ENCODE data around the gene DPP10.

Gene DPP10

DNA sequence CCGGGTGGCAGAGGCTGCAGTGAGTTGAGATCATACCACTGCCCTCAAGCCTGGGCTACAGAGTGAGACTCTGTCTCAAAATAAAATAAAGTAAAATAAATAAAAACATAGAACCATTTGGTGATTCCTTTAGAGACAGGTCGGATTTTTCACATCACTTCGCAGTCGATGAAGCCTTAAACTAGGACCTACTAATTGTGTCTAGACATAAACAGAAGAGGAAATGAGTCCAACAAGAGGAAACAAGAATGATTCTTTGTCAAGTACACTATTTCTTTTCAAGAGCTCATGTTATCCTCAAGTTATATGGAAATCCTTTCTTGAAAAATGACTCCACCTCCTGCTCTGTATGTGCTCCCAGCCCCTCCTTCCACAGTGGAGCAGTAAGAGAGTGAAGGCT lies 758.9 kb downstream of the DPP10 start:
- TF ChIP-seq, protein P1, sequence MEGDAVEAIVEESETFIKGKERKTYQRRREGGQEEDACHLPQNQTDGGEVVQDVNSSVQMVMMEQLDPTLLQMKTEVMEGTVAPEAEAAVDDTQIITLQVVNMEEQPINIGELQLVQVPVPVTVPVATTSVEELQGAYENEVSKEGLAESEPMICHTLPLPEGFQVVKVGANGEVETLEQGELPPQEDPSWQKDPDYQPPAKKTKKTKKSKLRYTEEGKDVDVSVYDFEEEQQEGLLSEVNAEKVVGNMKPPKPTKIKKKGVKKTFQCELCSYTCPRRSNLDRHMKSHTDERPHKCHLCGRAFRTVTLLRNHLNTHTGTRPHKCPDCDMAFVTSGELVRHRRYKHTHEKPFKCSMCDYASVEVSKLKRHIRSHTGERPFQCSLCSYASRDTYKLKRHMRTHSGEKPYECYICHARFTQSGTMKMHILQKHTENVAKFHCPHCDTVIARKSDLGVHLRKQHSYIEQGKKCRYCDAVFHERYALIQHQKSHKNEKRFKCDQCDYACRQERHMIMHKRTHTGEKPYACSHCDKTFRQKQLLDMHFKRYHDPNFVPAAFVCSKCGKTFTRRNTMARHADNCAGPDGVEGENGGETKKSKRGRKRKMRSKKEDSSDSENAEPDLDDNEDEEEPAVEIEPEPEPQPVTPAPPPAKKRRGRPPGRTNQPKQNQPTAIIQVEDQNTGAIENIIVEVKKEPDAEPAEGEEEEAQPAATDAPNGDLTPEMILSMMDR (IDR thresholded peaks at IDR 0.05; ENCODE audit: low read depth, low read length, missing control alignments), result no peak
- H3K4me3 ChIP-seq (ENCODE audit: low read depth, low read length), result no peak overlapping the region
- DNase-seq (ENCODE audit: low read depth), result no peak

DNA sequence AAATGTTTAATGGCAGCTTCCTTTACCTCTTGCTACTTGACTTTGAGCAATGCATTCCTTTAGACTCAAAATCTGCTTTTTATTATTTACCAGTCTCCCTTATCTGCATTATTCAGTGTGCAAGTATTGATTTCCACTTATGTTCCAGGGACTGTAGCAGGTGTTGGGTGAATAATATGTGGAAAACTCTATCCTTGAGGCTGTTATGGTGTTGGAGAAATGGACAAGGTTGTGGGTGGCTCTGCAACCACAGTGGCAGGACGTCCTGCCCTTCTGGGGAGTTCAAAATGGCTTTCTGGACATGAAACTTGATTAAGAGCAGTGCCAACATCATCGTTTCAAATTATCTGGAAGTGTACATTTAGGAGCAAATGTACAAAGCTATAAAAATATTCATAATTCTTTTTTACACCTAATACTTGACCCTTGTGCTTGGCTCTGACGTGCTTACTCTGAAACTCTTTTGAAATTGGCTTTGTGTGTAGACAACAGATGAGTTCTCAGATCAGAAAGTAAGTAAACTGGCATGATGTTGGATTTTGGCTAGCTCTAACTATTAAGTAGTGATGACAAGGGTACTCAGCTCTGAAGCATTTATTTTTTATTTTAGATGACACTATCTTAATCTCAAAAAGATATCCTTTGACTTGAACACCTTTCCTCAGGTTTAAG lies 766.2 kb downstream of the DPP10 start:
- no peak overlapping the region for H3K4me3 ChIP-seq (ENCODE audit: low read depth, low read length)
- no peak for DNase-seq (ENCODE audit: low read depth)
- TF ChIP-seq, protein P1 (IDR thresholded peaks at IDR 0.05; ENCODE audit: low read depth, low read length, missing control alignments), result no peak

DNA sequence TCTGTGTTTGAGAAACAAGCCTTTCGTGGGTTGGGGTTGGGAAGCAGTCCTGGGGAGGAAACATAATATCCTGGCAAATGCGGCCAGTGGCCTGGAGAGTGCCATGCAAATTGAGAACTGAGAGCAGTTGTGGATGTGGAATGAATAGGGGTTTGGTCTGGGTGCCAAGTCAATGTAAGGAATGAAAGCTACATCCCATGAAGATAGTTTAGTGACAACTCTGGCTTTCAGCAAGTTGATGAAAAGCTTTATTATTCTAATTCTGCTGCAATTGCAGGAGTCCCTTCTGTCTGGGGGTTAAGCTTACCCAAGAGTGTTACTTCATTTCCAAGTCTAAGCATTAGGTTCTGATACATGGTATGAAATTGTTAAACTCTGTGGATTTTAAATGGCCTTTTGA lies 771.6 kb downstream of the DPP10 start:
- TF ChIP-seq, protein P1 (IDR thresholded peaks at IDR 0.05; ENCODE audit: low read depth, low read length, missing control alignments), result no peak
- H3K4me3 ChIP-seq (ENCODE audit: low read depth, low read length), result no peak overlapping the region
- no peak for DNase-seq (ENCODE audit: low read depth)

DNA sequence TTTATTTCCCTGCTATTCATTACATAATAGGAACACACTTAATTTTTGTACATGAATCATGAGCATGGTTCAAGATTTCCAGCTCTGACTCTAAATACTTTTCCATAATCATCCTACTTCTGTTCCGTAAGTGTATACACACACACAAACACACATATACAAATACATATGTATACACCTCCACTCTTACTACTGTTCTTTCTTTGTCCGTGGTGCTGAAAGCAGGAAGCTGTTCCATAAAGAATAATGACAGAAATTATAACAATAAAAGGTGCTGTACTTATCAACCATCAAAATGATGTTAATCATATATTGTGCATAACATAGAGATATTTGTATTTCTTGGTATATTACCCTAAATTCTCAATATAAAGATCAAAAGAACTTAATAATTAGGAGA lies 776.9 kb downstream of the DPP10 start:
- H3K4me3 ChIP-seq (ENCODE audit: low read depth, low read length), result no peak overlapping the region
- DNase-seq (ENCODE audit: low read depth), result no peak
- TF ChIP-seq, protein P1 (IDR thresholded peaks at IDR 0.05; ENCODE audit: low read depth, low read length, missing control alignments), result no peak

DNA sequence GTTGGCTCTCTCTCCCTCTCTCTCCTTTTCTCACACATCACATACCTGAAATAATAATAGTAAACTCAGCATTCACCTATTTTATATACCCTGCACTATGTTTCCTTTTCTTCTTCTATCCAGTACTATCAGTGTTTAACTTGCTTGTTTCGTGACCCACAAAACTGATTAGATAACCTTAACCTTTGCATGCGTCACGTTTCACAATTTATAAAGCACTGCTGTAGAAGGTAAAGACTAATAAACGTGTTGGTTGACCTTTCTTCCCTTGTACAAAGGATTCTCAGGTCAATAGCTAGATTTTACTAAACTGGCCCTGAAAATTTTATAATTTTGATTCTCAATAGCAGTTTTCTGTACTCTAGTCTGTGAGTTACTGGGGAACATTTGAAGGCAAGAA lies 791.7 kb downstream of the DPP10 start:
- DNase-seq (ENCODE audit: low read depth), result no peak
- TF ChIP-seq, protein P1 (IDR thresholded peaks at IDR 0.05; ENCODE audit: low read depth, low read length, missing control alignments), result no peak
- H3K4me3 ChIP-seq (ENCODE audit: low read depth, low read length), result no peak overlapping the region

DNA sequence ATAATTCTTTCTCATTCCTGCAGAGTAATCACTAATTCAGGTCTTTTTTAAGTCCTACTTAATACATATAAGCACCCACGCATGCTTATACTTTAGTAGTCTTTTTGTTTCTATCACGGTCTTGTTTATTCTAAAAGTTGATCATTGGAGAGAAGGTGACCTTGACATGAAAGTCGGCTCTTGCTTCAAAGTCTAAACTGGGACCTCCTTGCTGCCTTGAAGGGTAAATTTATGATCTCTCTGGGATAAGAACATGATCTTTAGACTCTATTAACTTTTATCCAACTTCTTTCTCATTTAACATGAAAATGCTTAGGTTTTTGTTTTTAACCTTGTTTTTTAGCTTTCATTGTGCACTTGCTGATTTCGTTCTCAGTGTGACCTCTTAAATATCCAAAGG lies 792.3 kb downstream of the DPP10 start:
- no peak for DNase-seq (ENCODE audit: low read depth)
- no peak overlapping the region for H3K4me3 ChIP-seq (ENCODE audit: low read depth, low read length)
- TF ChIP-seq, protein P1 (IDR thresholded peaks at IDR 0.05; ENCODE audit: low read depth, low read length, missing control alignments), result no peak

DNA sequence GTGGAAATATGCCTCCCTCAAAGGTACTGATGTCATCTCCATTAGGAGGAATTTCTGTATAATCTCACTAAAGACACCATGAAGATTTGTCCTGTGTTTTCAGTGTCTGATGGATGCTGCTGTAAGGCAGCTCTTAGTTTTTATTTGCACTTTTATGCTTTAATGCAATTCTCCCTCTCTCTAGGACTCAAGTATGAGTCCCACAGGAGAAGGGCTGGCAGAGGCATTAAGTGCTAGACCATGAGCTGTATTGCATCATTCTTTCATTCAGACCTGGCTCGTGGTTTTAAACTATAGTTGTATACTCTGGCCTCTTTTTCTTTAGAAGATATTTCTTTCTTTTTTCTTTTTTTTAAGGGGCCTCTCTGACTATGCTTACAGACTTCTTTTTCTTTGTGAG lies 805.6 kb downstream of the DPP10 start:
- DNase-seq (ENCODE audit: low read depth), result no peak
- no peak overlapping the region for H3K4me3 ChIP-seq (ENCODE audit: low read depth, low read length)
- TF ChIP-seq, protein P1 (IDR thresholded peaks at IDR 0.05; ENCODE audit: low read depth, low read length, missing control alignments), result no peak
